Adrenal gland (tissue), 5 donors: ENCODE data around the gene LDAH.

Source experiments
- CTCF ChIP-seq, 6 experiments: fragments of 450-650 bp in 4 of 6; fragments of 200-600 bp in 2 of 6; sonication (generic) in 1 of 6; IDR thresholded peaks; 1 replicate in 5 of 6; 2 replicates in 1 of 6; pipeline versions ENCODE4 v1.5.1 to v1.8.0; 2016 to 2021; ENCODE audit warnings: antibody characterized with exemption in 6 of 6, mild to moderate bottlenecking in 2 of 6, moderate library complexity in 1 of 6
- POLR2A ChIP-seq, 2 donors: fragments of 450-650 bp; IDR thresholded peaks; one replicate each; pipeline ENCODE4 v1.6.1; 2017; ENCODE audit warnings: antibody characterized with exemption in 2 of 2, mild to moderate bottlenecking in 2 of 2, moderate library complexity in 1 of 2
- donor health status: DM: no; HTN: no; CAD: no.

- TF ChIP-seq CTCF (IDR thresholded peaks at IDR 0.05): peak; percentile 87 to 99 (median 96)
- no peak for TF ChIP-seq POLR2A (IDR thresholded peaks at IDR 0.05)
These were observed 187.0 kb downstream of the LDAH start for GRCh38 chr2:20635675-20636584.
